ENCODE data around the gene CFL1. TPM values are rescaled to one million over a fixed set of nuclear protein-coding genes. Genes with fewer than 3 reads are reported as not detected.
"Not testable (repeated sequence)": the region's sequence is repeated elsewhere in the genome, so short reads cannot be mapped to it uniquely, and the experiment has no call there.

The CFL1 gene
- total RNA-seq, 4 donors from 2014 or later = 485 to 798 (median 586) TPM

- ATAC-seq (ENCODE audit: low FRiP score) = no peak
- TF ChIP-seq CTCF (IDR thresholded peaks at IDR 0.05) = no peak
- DNase-seq (ENCODE audit: low spot score) = no peak
These were observed 23.8 kb downstream of the CFL1 start for GRCh38 chr11:65834202-65834601.

GRCh38 chr11:65833297-65834030 is 24.5 kb downstream of the CFL1 start, which contains the start of gene SNX32:
Gene SNX32, plus strand, starts transcription at chr11:65833963. Its CDS starts 103 bp downstream, at chr11:65834066.
- no peak for TF ChIP-seq CTCF (IDR thresholded peaks at IDR 0.05)
- DNase-seq (ENCODE audit: low spot score) (peak; percentile 89), ATAC-seq (ENCODE audit: low FRiP score) (peak; percentile 100)

- not testable (repeated sequence) for DNase-seq (ENCODE audit: low spot score)
These were observed 25.7 kb downstream of the CFL1 start for GRCh38 chr11:65832231-65832630.

GRCh38 chr11:65829459-65829858 is 28.5 kb downstream of the CFL1 start:
- ATAC-seq (ENCODE audit: low FRiP score) = no peak
- DNase-seq (ENCODE audit: low spot score) = no peak
- TF ChIP-seq CTCF (IDR thresholded peaks at IDR 0.05) = no peak

More at GRCh38 chr11:65832231-65832630, 25.7 kb downstream of the CFL1 start:
- not testable (repeated sequence) for ATAC-seq (ENCODE audit: low FRiP score)

GRCh38 chr11:65826984-65827735 is 30.8 kb downstream of the CFL1 start:
- DNase-seq (ENCODE audit: low spot score) (no peak), ATAC-seq (ENCODE audit: low FRiP score) (no peak)
- TF ChIP-seq CTCF (IDR thresholded peaks at IDR 0.05) = no peak

GRCh38 chr11:65822776-65823528 is 35.0 kb downstream of the CFL1 start:
- DNase-seq (ENCODE audit: low spot score) (no peak), ATAC-seq (ENCODE audit: low FRiP score) (no peak)
- TF ChIP-seq CTCF (IDR thresholded peaks at IDR 0.05) = no peak

GRCh38 chr11:65821107-65821506 is 36.9 kb downstream of the CFL1 start:
- DNase-seq (ENCODE audit: low spot score) = no peak
- ATAC-seq (ENCODE audit: low FRiP score) = no peak
- no peak for TF ChIP-seq CTCF (IDR thresholded peaks at IDR 0.05)

Data from omental fat pad (tissue), 4 donors.